Astrocyte of the spinal cord (primary cell): ENCODE data around the gene PTPRN2.

Source experiments
- DNase-seq: peaks from one replicate; pipeline ENCODE4 v3.0.0; 2011; ENCODE audit warnings: low read depth, low spot score
- H3K4me3 ChIP-seq: 2 replicates; pipeline ENCODE4 v1.5.1; 2011; ENCODE audit warnings: low read depth, mild to moderate bottlenecking, low read length, moderate library complexity
- CTCF ChIP-seq: IDR thresholded peaks from 2 replicates; pipeline ENCODE4 v1.5.1; 2012; ENCODE audit warnings: low read depth, mild to moderate bottlenecking, low read length, inconsistent platforms
- in situ Hi-C: cut with HindIII; loops from 2 replicates; pipeline ENCODE4 v1.10.0; 2017; ENCODE audit warnings: low sequenced_read_pairs

PTPRN2 gene

GRCh38 chr7:157843336-157844140 lies 744.1 kb downstream of the PTPRN2 start:
- TF ChIP-seq CTCF, result no peak
- DNase-seq, result no peak
- in situ Hi-C loops, result no loop called here
- H3K4me3 ChIP-seq, result no peak overlapping the region

DNA sequence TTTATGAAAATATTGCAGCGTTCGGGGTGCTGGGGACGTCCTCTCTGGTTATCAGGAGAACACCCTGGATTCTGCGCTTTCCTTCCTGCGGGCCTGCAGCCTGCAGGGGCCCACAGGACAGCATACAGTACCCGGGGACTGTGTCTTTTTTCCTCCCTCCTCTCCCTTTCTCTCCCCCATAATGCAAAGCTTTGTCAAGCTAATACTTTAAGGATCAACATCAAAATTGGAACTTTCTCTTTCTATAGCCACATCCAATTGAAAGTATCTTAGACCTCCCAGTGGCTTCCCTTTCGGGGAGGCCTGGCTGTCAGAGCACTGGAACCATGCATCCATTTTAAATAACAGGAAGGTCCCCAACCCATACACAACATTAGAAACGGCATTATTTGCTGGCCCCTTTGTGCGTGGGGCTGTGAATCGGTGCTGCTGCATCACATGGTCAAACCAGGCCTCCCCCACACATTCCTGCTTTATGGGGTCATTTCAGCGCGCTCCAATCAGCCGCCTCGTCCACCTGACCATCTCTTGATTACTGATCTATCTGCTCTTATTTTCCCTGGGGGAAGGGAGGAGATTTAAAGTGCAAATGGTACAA lies 745.8 kb downstream of the PTPRN2 start:
- in situ Hi-C loops, result no loop called here
- no peak for DNase-seq
- no peak overlapping the region for H3K4me3 ChIP-seq
- TF ChIP-seq CTCF, result no peak

GRCh38 chr7:157840914-157841772 lies 746.5 kb downstream of the PTPRN2 start:
- in situ Hi-C loops, result no loop called here

GRCh38 chr7:157840174-157840913 lies 747.3 kb downstream of the PTPRN2 start:
- in situ Hi-C loops, result no loop called here
- TF ChIP-seq CTCF, result no peak
- H3K4me3 ChIP-seq, result no peak overlapping the region
- DNase-seq, result no peak

More at GRCh38 chr7:157840914-157841772, 746.5 kb downstream of the PTPRN2 start:
- TF ChIP-seq CTCF, result no peak
- DNase-seq, result no peak
- H3K4me3 ChIP-seq, result no peak overlapping the region

DNA sequence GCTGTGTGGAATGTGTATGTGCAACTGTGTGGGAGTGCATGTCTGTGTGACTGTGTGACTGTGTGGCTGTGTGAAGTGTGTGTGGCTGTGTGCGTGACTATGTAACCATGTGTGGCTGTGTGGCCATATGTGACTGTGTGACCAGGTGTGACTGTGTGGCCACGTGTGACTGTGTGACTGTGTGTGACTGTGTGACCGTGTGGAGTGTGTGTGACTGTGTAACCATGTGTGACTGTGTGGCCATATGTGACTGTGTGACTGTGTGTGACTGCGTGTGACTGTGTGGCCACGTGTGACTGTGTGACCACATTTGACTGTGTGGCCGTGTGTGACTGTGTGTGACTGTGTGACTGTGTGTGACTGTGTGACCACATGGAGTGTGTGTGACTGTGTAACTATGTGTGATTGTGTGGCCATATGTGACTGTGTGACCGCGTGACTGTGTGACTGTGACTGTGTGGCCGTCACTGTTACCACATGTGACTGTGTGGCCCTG lies 747.9 kb downstream of the PTPRN2 start:
- no peak for TF ChIP-seq CTCF
- no peak overlapping the region for H3K4me3 ChIP-seq
- no peak for DNase-seq
- in situ Hi-C loops, result no loop called here

DNA sequence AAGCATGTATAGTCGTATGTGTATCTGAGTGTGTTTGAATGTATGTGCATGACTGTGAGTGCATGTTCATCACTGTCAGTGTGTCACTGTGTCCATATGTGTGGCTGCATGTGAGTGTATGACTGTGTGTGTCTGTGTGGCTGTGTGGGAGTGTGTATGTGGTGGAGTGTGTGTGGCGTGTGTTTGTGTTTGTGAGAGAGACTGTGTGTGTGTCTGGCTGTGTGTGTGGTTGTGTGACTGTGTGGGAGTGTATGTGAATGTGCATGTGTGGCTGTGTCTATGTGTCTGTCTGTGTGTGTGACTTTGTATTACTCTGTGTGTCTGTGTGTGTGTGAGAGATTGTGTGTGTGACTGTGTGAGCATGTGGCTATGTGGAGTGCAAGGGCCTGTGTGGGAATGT lies 748.4 kb downstream of the PTPRN2 start:
- TF ChIP-seq CTCF, result no peak
- in situ Hi-C loops, result no loop called here
- no peak for DNase-seq
- no peak overlapping the region for H3K4me3 ChIP-seq
